ENCODE data around the gene MRPS5.

DNA sequence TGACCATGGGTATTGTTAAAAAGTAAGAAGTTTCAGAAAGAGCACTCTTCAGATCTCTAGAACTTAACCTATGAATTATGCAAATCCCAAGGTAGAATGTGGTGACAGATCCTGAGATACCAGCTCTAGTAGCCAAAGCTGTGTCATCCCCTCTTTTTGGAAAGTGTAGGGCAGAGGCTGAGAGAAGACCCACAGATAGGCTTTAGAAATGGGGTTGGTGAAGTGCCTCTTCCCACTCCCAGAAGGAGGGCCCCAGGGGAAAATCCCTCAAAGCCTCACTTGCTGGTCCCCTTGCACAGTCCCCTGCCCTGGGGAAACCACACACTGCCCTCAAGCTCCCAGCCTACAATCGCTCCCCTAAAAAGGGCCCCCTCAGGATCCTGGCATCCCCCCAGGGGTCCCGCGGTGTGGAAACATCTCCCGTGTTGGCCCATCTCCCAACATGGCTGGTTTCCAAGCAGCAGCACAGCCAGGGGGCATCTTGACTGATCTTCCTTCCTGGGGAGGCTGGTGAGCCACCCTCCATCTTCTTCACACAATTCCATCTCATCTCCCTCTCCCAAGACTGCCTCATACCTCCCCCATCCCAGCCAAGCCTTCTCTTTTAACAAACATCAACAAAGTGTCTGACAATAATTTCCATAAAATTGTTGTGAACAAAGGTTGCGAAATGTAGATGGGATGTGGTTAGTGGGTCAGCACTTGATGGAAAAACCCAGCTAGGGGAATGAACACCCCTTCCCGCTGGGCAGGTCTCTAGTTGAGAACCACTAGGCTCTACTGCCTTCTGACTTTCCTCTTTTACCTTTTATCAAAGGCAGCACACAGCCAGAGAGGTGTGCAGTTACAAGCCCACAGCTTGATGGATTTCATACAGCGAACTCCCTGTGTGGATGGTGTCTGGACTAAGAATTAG lies 71.0 kb downstream of the MRPS5 start:
- TF ChIP-seq, protein P1, sequence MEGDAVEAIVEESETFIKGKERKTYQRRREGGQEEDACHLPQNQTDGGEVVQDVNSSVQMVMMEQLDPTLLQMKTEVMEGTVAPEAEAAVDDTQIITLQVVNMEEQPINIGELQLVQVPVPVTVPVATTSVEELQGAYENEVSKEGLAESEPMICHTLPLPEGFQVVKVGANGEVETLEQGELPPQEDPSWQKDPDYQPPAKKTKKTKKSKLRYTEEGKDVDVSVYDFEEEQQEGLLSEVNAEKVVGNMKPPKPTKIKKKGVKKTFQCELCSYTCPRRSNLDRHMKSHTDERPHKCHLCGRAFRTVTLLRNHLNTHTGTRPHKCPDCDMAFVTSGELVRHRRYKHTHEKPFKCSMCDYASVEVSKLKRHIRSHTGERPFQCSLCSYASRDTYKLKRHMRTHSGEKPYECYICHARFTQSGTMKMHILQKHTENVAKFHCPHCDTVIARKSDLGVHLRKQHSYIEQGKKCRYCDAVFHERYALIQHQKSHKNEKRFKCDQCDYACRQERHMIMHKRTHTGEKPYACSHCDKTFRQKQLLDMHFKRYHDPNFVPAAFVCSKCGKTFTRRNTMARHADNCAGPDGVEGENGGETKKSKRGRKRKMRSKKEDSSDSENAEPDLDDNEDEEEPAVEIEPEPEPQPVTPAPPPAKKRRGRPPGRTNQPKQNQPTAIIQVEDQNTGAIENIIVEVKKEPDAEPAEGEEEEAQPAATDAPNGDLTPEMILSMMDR (IDR thresholded peaks at IDR 0.05), result no peak
- no peak for TF ChIP-seq POLR2AphosphoS5 (IDR thresholded peaks at IDR 0.05)
